Stimulated activated CD4-positive, alpha-beta T cell treated with anti-CD3 and anti-CD28 coated beads, Interleukin-2, amount 100 ng/mL, for 24 hours (primary cell): ENCODE results near the gene CD300LD.
"Not testable (repeated sequence)": the region's sequence is repeated elsewhere in the genome, so short reads cannot be mapped to it uniquely, and the experiment has no call there.

Experiments used
- DNase-seq, 2 donors: peaks; one replicate each; pipeline ENCODE4 v3.0.0-alpha.2; 2020

Gene CD300LD

DNA sequence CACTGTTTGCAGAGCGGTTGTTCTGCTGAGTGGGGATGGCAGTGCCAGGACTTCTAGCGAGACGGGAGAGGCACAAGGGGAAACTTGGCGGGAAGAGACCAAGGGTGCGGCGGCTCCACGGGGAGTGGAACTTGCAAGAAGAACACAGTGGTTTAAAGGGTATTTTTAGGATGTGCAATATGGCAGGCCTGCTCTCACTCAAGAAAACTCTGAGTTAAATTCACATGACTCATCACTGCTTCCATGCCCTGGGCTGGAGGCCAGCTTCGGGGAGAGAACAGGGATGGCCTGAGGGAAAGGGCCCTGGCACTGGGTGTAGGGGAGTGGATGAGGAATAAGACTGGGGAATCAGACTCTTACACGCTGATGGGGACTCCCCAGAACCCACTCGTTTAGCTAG lies 13.3 kb upstream of the CD300LD start:
- DNase-seq = no peak

DNA sequence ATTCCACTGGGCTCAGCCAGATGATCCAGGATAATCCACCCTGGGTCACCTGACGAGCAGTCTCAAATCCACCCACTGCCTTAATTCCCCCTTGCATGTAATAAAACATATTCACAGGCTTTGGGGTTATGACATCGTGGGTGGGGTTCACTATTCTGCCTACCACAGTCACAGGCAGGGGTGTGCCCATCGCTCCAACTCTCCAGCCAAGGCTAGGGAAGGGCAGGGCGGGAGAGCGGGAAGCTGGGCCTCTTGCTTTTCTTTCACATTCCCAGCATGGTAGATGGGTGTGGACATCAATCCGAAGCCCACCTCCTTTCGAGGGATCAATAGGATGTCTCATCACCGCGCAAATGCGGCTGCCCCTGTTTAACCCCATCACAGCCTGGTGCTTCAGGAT lies 12.7 kb upstream of the CD300LD start:
- no peak for DNase-seq

DNA sequence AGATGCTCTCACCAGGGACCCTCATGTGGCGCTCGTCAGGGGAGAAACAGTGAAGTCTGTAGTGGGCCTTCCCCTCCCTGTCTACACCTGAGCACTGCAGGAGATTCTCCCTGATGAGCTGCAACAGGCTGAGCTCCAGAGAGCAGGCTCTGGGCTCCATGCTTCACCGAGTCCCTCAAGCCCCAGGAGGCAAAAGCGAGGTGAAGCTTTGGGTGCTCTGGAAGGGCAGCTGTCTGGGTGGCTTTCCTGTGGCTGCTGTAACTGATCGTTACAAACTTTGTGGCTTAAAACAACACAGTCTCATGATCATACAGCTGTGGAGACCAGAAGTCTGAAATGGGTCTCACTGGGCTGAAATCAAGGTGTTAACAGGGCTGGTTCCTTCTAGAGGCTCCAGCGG lies 12.1 kb upstream of the CD300LD start:
- DNase-seq = no peak

DNA sequence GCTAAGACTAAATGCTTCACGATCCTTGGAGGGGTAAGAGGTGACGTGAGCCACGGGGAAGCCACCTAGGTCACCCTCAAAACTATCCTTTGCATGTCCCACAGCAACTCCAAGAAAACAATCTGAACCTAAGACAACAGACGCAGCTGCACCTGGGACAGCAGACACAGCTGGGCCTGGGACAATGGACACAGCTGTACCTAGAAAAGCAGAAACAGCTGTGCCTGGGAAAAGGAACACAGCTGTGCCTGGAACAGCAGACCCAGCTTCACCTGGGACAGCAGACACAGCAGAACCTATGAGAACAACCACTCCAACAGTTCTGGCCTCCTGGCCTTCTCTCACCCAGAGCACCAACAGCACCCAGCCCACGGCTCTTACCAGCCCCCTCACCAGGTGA lies 11.7 kb upstream of the CD300LD start:
- DNase-seq = no peak

DNA sequence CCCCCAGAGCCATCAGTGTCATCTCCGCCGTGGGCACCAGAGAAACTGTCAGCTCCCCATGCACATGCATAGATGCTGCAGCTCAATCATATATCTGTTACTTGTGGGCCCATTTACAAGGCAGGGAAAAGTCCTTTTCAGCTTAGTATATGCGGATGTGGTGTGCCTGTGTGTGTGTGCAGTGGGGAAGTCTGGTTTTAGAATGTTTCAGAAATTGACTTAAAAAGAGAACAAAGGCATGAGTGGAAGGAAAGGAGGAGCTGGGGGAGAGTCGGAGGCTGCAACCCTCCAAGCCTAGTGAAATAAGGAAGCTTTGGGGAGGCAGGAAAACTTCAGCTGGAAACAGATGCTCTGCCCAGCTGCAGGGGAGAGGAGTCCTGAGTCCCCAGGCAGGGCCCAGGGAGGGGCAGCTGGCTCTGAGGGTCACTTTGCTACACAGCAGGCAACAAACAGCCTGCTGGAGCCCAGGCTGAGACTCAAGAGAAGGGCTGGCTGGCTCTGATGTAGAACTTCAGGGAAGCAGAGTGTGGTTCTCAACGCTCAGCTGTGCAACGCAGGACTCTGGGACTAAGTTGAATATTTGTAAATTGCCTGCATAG lies 11.1 kb upstream of the CD300LD start:
- no peak for DNase-seq

DNA sequence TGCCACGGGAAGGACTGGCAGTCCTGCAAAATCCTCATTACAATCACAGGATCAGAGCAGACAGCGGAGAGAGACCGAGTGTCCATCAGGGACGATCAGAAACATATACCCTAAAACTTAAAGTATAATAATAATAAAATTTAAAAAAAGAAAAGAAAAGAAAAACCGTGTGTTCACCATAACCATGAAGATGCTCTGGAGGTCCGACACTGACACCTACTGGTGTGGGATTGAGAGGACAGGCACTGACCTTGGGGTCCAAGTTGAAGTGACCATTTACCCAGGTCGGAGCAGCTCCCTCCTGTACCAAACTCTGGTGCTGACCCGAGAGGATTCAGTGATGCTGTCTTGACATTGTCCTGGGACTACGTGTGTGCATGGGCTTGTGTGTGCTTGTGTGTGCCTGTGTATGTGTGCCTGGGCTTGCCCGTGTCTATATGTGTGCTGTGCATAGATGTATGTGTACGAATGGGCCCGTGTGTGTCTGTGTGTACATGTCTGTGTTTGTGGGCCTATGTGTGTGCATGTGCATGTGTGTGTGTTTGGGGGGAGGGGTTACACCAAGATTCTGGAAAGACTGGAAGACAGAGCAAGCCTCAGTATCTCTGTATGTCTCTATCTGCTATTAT lies 10.0 kb upstream of the CD300LD start:
- peak; percentile 35 to 39 for DNase-seq

DNA sequence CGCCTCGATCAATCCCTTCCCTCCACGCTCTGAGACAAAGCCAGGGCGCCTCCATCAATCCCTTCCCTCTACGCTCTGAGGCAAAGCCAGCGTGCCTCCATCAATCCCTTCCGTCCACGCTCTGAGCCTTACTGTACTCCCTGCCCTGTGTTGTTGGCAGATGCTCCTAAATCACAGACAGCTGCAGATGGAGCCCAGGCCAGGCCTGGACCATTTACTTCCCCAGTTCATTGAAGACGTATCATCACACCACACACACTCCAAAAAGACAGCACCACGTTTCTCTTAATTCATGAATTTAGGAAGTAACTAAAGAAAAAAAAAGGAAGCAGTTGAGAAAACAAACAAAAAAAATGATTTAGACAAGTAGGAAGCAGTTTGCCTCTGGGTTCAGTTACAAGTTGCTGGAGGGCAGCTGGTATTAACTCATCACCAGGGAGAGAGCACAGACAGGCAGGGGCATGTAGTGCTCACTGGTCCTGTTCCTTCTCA lies 7.4 kb upstream of the CD300LD start:
- no peak for DNase-seq

DNA sequence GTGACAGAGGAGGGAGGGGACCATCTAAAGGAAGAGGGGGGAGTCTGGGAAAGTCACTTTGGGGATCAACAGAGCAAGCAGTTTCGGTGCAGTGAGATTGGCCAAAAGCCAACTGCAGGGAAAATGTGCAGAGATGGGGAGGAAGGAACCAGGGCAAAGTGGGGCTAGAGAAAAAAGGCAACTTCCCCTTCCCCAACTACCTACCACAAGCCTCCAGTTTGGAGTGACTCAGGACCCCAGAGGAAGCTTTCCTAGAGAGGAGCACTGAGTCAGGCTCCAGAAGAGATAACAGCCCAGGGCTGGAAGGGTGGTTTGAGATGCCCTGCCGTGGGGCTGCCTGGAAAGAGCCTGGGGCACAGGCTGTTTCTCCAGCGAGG lies 6.9 kb upstream of the CD300LD start:
- no peak for DNase-seq

DNA sequence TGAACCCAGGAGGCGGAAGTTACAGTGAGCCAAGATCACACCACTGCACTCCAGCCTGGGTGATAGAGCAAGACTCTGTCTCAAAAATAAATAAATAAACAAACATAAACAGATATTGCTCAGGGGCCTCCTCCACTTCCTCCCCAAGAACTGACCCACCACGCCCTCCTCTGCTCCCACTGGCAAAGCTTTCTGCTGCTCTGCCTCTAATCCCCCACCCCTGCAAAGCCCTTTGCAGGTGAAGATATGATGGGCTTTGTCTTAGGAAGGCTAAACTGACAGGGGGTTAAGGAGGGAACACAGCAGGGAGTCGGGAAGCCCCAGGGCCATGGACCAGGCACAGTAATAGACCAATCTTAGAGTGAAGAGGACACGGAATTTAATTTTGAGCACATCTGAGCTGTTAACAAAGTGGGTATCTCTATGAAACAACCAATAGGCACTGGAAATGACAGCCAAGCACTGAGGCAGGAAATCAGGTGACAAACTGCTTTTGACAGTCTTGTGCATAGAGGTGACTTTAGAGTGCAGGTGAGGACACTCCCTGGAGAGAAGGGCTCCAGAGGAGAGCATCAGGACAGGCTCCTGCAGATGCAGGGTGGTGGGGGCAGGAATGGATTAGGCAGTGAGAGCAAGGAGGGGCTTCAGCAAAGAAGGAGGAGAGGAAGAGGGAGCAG lies 6.4 kb upstream of the CD300LD start:
- DNase-seq = no peak

DNA sequence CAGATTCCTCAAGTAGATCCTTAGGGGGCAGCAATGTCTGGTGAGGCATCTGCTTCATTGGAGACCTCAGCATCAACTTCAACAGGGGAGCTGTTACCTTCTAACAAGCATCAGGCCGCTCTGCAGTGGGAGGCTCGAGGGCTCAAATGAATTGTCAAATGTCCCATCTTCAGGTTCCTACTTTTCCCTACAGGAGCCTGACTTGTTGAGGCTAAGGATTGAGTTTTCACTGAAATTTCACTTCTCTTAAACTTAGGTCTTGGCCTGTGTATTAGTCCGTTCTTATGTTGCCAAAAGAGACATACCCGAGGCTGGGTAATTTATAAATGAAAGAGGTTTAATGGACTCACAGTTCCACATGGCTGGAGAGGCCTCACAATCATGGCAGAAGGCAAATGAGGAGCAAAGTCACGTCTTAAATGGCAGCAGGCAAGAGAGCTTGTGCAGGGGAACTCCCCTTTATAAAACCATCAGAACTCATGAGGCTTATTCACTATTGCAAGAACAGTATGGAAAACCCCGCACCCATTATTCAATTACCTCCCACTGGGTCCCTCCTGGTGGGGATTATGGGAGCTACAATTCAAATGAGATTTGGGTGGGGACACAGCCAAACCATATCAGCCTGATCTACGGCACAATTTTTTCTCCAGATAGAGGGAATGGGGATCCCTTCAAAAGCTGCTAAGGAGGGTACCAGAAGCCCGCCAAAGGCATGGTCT lies 5.1 kb upstream of the CD300LD start:
- DNase-seq = no peak

DNA sequence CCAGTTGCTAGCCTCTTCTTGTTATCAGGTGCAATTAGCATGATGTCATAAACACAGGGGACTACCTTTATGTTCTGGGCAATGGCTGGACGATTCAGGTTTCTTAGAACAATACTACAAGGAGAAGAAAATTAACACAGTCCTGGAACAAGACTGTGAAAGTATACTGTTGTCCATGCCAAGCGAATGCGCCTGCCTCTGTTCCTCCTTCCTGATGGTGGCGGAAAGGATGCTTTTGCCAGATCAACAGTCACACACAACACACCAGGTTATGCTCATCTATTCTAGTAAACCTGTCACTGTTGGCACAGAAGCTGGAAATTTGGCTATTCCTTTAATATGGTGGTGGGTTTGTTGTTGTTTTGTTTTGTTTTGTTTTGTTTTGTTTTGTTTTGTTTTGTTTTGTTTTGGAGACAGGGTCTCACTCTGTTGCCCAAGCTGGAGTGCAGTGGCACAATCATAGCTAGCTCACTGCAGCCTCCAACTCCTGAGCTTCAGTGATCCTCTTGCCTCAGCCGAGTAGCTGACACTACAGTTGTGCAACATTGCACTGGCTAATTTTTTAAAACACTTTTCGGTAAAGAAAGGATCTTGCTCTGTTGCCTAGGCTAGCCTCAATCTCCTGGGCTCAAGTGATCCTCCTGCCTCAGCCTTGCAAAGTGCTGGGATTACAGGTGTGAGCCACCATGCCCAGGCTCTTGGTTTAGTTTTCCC lies 3.1 kb upstream of the CD300LD start:
- DNase-seq = no peak

DNA sequence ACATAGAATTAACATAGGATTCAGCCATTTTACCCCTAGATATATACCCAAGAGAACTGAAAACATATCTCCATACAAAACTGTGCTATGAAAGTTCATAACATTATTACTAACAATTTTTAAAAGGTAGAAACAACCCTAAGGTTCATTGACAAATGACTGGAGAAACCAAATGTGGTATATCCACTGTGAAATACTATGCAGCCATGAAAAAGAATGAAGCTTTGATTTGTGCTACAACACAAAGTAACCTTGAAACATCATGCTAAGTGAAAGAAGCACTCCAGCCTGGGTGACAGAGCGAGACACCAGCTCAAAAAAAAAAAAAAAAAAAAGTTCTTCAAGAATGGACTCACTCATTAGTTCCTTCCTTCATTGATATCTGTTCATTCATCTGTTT lies 580 bp downstream of the CD300LD start:
- no peak for DNase-seq

DNA sequence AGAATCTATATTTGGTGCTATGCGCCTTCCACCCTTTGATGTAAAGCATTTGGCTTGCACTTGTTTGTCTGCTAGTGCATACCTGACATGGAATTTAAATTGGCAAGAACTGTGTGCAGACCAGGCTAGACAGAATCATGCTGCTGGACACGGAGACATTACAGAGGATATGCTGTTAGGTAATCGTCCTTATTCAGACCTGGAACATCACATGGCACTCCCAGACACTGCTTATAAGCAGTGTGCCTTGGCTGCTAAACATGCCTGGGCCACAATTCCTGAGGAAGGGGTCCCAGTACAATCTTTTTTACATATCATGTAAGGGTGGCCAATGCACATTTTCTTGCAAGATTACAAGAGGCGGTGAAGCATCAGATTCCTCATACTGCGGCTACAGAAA lies 6.4 kb downstream of the CD300LD start:
- DNase-seq = no peak

DNA sequence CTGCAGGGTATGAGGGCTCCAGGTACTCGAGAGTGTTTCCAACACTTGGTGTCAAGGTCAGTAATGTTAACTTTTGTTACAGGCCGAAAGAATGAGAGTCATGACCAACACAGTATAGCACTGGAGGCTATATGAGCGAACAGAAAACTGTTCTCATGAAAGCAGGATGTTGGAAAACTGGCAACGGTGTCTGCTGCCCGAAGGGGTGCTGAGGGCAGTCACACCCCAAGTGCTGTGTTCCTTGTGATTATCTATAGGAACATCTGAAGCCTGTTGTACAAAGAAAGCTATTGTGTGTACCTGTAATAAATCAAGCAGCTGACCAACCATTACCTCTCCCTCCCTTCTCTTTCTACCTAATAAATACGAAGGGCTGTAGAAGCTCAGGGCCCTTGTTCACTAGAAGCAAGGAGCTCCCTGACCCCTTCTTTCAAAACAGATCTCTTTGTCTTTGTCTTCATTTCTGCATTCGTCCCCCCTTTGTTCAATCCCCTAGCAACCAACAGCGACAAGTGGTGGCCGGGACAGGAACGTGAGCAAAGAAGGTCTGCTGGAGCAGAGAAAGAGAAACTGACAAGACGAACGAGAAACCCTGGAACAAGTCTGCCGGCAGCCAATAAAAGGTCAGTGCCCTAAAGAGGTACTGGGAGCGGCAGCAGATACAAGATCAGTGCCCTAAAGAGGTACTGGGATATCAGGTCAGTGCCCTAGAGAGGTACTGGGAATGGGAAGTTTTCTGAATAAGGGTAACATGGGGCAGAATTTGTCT lies 7.6 kb downstream of the CD300LD start:
- no peak for DNase-seq

DNA sequence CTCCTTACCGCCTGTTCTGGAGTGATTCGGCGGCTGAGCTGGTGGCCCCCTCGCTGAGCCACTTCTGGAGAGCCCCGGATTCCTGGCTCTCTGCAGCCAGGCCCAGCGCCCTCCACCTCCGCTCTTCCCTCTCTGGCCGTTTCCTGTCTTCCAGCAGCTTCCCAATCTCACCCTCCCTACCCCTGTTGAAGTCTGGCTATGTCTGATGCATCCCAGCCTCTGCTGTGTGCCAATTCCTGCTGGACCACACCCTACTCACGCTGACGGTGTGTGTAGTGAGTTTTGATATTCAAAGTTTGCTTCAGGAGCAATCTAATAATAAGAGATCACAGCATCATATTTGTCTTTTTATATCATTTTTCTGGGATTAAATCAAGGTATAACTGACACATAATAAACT lies 9.4 kb downstream of the CD300LD start:
- DNase-seq = no peak

DNA sequence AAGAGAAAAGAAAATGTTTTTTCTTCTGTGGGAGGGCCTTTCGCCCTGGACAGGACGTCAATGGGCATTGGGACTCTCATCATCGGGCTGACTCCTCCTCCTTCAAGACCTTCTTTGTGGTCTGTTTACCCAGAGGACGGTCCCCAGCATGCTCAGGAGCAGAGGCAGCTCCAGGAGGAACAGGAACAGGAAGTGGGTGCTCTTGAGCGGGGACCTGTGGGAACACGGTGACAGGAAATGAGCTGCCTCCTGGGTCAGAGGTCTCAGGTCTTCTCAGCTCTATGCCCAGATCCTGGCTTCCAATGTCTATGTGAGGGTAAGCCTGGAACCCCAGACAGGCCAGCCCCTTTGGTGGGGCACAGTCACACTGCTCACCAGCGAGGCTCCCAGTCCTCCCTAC lies 12.2 kb downstream of the CD300LD start:
- no peak for DNase-seq

DNA sequence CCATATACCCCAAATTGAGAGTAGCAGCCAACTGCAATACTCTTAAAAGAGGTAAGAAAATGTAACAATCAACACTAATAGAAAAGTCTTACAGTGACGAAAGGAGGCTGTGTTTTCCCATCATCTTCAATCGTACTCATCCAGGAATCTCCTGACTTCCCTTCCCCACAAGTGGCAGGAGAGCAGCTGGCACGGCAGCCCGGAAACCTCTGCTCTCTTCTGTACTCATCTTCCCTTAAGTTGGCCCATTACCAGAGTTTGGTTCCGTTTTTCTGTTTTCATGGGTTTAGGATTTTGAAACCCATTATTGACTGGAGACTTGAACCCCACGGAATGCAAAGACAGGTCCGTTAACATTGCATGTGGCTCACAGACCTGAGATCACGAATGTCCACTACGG lies 13.1 kb downstream of the CD300LD start:
- DNase-seq = no peak

DNA sequence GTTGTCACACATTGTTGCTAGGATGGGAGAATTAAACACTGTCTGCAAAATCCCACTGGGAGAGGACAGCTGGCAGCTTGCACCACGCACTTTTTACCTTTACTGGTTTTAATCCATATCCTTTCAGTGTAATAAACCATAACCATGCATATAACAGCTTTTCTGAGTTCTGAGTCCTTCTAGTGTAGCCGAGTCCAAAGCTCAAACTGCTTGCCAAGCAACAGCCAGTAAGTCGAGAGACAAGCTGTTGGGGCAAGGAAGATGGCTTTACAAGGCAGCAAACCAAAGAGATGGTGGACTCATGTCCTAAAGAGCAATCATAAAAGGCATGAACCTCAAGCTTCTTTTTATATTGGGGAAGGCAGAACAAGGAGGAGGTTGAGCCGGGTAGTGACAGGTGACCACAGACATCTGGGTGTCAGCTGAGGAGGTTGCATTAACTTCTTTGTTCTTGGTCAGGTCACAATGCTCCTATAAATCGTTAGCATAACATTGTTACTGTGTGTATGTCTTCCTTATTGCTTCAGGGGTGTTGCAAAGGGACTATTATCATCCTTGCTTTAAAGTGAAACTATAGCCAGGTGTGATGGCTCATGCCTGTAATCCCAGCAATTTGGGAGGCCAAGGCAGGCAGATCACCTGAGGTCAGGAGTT lies 17.5 kb downstream of the CD300LD start:
- DNase-seq = no peak

DNA sequence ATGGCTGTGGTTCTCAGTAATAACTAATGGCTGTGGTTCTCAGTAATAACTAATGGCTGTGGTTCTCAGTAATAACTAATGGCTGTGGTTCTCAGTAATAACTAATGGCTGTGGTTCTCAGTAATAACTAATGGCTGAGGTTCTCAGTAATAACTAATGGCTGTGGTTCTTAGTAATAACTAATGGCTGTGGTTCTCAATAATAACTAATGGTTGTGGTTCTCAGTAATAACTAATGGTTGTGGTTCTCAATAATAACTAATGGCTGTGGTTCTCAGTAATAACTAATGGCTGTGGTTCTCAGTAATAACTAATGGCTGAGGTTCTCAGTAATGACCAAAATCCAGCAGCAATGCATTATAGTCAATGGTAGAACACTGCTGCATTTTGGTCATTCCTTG lies 18.4 kb downstream of the CD300LD start:
- not testable (repeated sequence) for DNase-seq

DNA sequence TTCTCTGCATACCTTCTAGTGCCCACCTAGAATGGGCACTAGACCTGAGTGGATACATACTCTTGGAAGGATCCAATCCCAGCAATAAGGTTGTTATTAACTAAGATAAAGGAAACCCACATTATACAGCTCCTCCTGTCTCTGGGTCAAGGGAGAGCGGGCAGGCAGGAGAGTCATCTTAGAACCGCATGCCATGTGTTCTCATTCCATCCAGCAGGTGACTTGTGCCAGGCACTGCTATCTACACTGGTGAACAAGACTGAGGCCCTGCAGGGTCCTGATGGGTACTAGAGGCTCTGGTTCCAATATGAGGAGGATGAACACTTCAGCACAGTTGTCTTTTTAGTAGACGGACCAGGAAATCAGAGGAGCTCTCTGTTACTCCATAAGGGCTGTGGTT lies 18.9 kb downstream of the CD300LD start:
- DNase-seq = no peak

DNA sequence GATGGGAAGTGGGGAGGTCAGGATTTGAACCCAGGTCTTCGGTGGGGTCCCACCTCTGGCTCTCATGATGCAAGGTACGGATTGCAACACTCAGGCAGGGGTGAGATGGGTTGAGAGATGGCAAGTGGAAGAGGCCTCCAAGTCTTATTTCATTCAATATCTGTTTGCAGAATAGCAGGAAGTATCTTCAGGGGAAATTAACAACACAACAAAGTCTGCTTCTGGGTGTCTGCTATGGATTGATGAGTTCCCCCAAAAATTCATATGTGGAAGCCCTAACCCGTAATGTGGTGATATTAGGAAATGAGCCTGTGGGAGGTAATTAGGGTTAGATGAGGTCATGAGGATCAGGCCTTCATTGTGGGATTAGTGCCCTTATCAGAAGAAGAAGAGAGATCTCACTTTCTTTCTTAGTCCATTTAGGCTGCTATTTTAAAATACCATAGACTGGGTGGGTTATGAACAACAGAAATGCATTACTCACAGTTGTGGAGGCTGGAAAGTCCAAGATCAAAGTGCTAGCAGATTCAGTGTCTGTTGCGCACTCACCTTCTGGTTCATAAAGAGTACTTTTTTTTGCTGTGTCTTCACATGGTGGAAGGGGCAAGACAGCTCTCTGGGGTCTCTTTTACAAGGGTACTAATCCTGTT lies 20.3 kb downstream of the CD300LD start:
- DNase-seq = no peak
